Tibial nerve (tissue), 4 donors: ENCODE measurements around the gene TRIM9. TPM values are rescaled to one million over a fixed set of nuclear protein-coding genes. Genes with fewer than 3 reads are reported as not detected.
"Not testable (repeated sequence)": the region's sequence is repeated elsewhere in the genome, so short reads cannot be mapped to it uniquely, and the experiment has no call there.

Experiments
- DNase-seq, 2 donors: peaks; one replicate each; pipeline ENCODE4 v3.0.0-alpha.2; 2019; ENCODE audit warnings: low spot score in 2 of 2
- H3K27ac ChIP-seq, 4 donors: fragments of 200-600 bp; sonication (generic) in 3 of 4; one replicate each; pipeline ENCODE4 v1.5.1; 2017 to 2019; ENCODE audit warnings: mild to moderate bottlenecking in 1 of 4
- H3K27me3 ChIP-seq, 2 donors: fragments of 200-600 bp; sonication (generic) in 1 of 2; one replicate each; pipeline versions ENCODE4 v1.5.1 to v1.6.0; 2017 to 2019
- H3K36me3 ChIP-seq, 3 donors: fragments of 200-600 bp; sonication (generic); one replicate each; pipeline ENCODE4 v1.5.1; 2018 to 2019
- H3K4me1 ChIP-seq, 4 donors: fragments of 200-600 bp; sonication (generic) in 3 of 4; one replicate each; pipeline ENCODE4 v1.5.1; 2017 to 2019
- H3K4me3 ChIP-seq, 4 donors: fragments of 200-600 bp; sonication (generic) in 3 of 4; one replicate each; pipeline ENCODE4 v1.5.1; 2017 to 2019; ENCODE audit warnings: mild to moderate bottlenecking in 1 of 4, moderate library complexity in 1 of 4
- H3K9me3 ChIP-seq, 4 donors: fragments of 200-600 bp; sonication (generic) in 3 of 4; one replicate each; pipeline ENCODE4 v1.5.1; 2017 to 2019
- CTCF ChIP-seq, 5 experiments: fragments of 200-600 bp in 3 of 5; fragments of 450-650 bp in 2 of 5; sonication (generic) in 3 of 5; IDR thresholded peaks; one replicate each; pipeline ENCODE4 v1.5.1; 2016 to 2019; ENCODE audit warnings: antibody characterized with exemption in 5 of 5, mild to moderate bottlenecking in 3 of 5, moderate library complexity in 2 of 5
- EP300 ChIP-seq, 2 donors: sonication (generic); formaldehyde crosslinking; IDR thresholded peaks; one replicate each; pipeline ENCODE4 v1.6.1; 2017; ENCODE audit warnings: antibody characterized with exemption in 2 of 2, mild to moderate bottlenecking in 1 of 2
- POLR2A ChIP-seq, 2 donors: fragments of 450-650 bp; IDR thresholded peaks; one replicate each; pipeline ENCODE4 v1.6.1; 2017; ENCODE audit warnings: antibody characterized with exemption in 2 of 2, mild to moderate bottlenecking in 2 of 2, moderate library complexity in 2 of 2
- WGBS, 2 donors: methylation state at CpG; one replicate each; pipeline ENCODE4 v1.1.5; 2018; 5-methylcytosine and 5-hydroxymethylcytosine counted together
- total RNA-seq, 4 donors: library from RNA; depleted of rRNA; stranded (reverse); fragments of >200 nt; gene quantifications; one replicate each; pipeline ENCODE4 v1.1.0, GENCODE V29; 2016

The TRIM9 gene
- total RNA-seq, 4 donors from 2014 or later, result 0.87 to 5.9 (median 4.9) TPM

GRCh38 chr14:50997712-50998111 is 97.2 kb downstream of the TRIM9 start:
- Histone ChIP-seq H3K4me3 (no peak overlapping the region), H3K27ac (no peak overlapping the region), H3K4me1 (no peaks in the 10 kb centered on the region), H3K9me3 (no peaks in the 10 kb centered on the region), H3K36me3 (no peaks in the 10 kb centered on the region), H3K27me3 (no peaks in the 10 kb centered on the region)
- DNase-seq, result no peak
- TF ChIP-seq CTCF (IDR thresholded peaks at IDR 0.05) (no peak), POLR2A (IDR thresholded peaks at IDR 0.05) (no peak), EP300 (IDR thresholded peaks at IDR 0.05) (no peak)
- WGBS, 2 donors, result 85 to 87% methylated on average over 9 of the region's 9 CpGs

- not testable (repeated sequence) for H3K4me3 ChIP-seq, H3K27me3 ChIP-seq, H3K4me1 ChIP-seq, H3K9me3 ChIP-seq, H3K27ac ChIP-seq, H3K36me3 ChIP-seq, DNase-seq
Measured at GRCh38 chr14:50994158-50994557, 100.7 kb downstream of the TRIM9 start.

- DNase-seq, result no peak
- Histone ChIP-seq H3K36me3 (no peaks in the 10 kb centered on the region), H3K4me1 (no peaks in the 10 kb centered on the region), H3K4me3 (no peak overlapping the region), H3K27me3 (no peaks in the 10 kb centered on the region), H3K9me3 (no peaks in the 10 kb centered on the region), H3K27ac (peak overlapping the region in 1 of 4 donors; percentile 8)
- TF ChIP-seq CTCF (IDR thresholded peaks at IDR 0.05), result no peak
- TF ChIP-seq POLR2A (IDR thresholded peaks at IDR 0.05), result no peak
- TF ChIP-seq EP300 (IDR thresholded peaks at IDR 0.05), result no peak
- WGBS, 2 donors, result 41 to 50% methylated on average over 12 of the region's 12 CpGs
Measured at GRCh38 chr14:50985859-50986331, 109.0 kb downstream of the TRIM9 start.

- no peak for TF ChIP-seq POLR2A (IDR thresholded peaks at IDR 0.05)
- TF ChIP-seq EP300 (IDR thresholded peaks at IDR 0.05), result no peak
- no peak for TF ChIP-seq CTCF (IDR thresholded peaks at IDR 0.05)
- DNase-seq, result no peak
- Histone ChIP-seq H3K27ac (peak overlapping the region in 1 of 4 donors; percentile 14), H3K36me3 (no peaks in the 10 kb centered on the region), H3K27me3 (no peaks in the 10 kb centered on the region), H3K4me1 (no peaks in the 10 kb centered on the region), H3K4me3 (peak overlapping the region in 2 of 4 donors; percentile 6 to 14), H3K9me3 (no peaks in the 10 kb centered on the region)
- 77 to 78% methylated on average over 13 of the region's 13 CpGs for whole genome bisulfite sequencing, 2 donors
Measured at GRCh38 chr14:50985124-50985858, 109.6 kb downstream of the TRIM9 start.

- Histone ChIP-seq H3K4me1 (no peaks in the 10 kb centered on the region), H3K4me3 (no peak overlapping the region), H3K9me3 (no peaks in the 10 kb centered on the region), H3K36me3 (no peaks in the 10 kb centered on the region), H3K27me3 (no peaks in the 10 kb centered on the region), H3K27ac (no peak overlapping the region)
- WGBS, 2 donors, result 73 to 81% methylated on average over 2 of the region's 2 CpGs
- no peak for DNase-seq
- TF ChIP-seq CTCF (IDR thresholded peaks at IDR 0.05), result no peak
Measured at GRCh38 chr14:50984036-50984710, 110.7 kb downstream of the TRIM9 start.
